Tibial nerve (tissue), 4 donors: Measurements from ENCODE around the gene VWC2L. TPM values are rescaled to one million over a fixed set of nuclear protein-coding genes. Genes with fewer than 3 reads are reported as not detected.

Experiments
- DNase-seq, 2 donors: peaks; one replicate each; pipeline ENCODE4 v3.0.0-alpha.2; 2019; ENCODE audit warnings: low spot score in 2 of 2
- H3K27ac ChIP-seq, 4 donors: fragments of 200-600 bp; sonication (generic) in 3 of 4; one replicate each; pipeline ENCODE4 v1.5.1; 2017 to 2019; ENCODE audit warnings: mild to moderate bottlenecking in 1 of 4
- H3K27me3 ChIP-seq, 2 donors: fragments of 200-600 bp; sonication (generic) in 1 of 2; one replicate each; pipeline versions ENCODE4 v1.5.1 to v1.6.0; 2017 to 2019
- H3K36me3 ChIP-seq, 3 donors: fragments of 200-600 bp; sonication (generic); one replicate each; pipeline ENCODE4 v1.5.1; 2018 to 2019
- H3K4me1 ChIP-seq, 4 donors: fragments of 200-600 bp; sonication (generic) in 3 of 4; one replicate each; pipeline ENCODE4 v1.5.1; 2017 to 2019
- H3K4me3 ChIP-seq, 4 donors: fragments of 200-600 bp; sonication (generic) in 3 of 4; one replicate each; pipeline ENCODE4 v1.5.1; 2017 to 2019; ENCODE audit warnings: mild to moderate bottlenecking in 1 of 4, moderate library complexity in 1 of 4
- H3K9me3 ChIP-seq, 4 donors: fragments of 200-600 bp; sonication (generic) in 3 of 4; one replicate each; pipeline ENCODE4 v1.5.1; 2017 to 2019
- EP300 ChIP-seq, 2 donors: sonication (generic); formaldehyde crosslinking; IDR thresholded peaks; one replicate each; pipeline ENCODE4 v1.6.1; 2017; ENCODE audit warnings: antibody characterized with exemption in 2 of 2, mild to moderate bottlenecking in 1 of 2
- POLR2A ChIP-seq, 2 donors: fragments of 450-650 bp; IDR thresholded peaks; one replicate each; pipeline ENCODE4 v1.6.1; 2017; ENCODE audit warnings: antibody characterized with exemption in 2 of 2, mild to moderate bottlenecking in 2 of 2, moderate library complexity in 2 of 2
- WGBS, 2 donors: methylation state at CpG; one replicate each; pipeline ENCODE4 v1.1.5; 2018; 5-methylcytosine and 5-hydroxymethylcytosine counted together
- total RNA-seq, 4 donors: library from RNA; depleted of rRNA; stranded (reverse); fragments of >200 nt; gene quantifications; one replicate each; pipeline ENCODE4 v1.1.0, GENCODE V29; 2016
- TF ChIP-seq, protein P1 (sequence below), 5 experiments: fragments of 200-600 bp in 3 of 5; fragments of 450-650 bp in 2 of 5; sonication (generic) in 3 of 5; IDR thresholded peaks; one replicate each; pipeline ENCODE4 v1.5.1; 2016 to 2019; ENCODE audit warnings: antibody characterized with exemption in 5 of 5, mild to moderate bottlenecking in 3 of 5, moderate library complexity in 2 of 5

Gene VWC2L
- total RNA-seq, 4 donors from 2014 or later, result not detected

DNA sequence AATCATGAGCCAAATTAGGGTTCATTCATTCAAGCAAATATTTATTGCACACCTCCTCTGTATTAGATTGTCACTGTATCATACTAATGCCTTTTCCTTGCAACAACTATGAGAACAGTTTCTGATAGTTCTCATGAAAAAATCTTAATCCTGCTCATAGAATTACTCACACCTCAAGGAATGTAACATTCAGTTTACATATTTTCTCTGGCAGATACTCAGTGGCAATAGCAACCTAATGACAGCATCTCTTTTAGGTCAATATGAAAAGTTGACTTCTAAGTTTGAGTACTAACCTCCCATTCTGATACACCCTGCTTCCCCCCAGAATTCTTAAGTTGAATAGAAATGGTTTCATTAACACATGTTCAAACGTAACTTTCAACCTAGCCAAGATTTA is 132.0 kb downstream of the VWC2L start:
- no peak overlapping the region for H3K4me3 ChIP-seq
- TF ChIP-seq POLR2A (IDR thresholded peaks at IDR 0.05) (no peak), EP300 (IDR thresholded peaks at IDR 0.05) (no peak)
- TF ChIP-seq, protein P1, sequence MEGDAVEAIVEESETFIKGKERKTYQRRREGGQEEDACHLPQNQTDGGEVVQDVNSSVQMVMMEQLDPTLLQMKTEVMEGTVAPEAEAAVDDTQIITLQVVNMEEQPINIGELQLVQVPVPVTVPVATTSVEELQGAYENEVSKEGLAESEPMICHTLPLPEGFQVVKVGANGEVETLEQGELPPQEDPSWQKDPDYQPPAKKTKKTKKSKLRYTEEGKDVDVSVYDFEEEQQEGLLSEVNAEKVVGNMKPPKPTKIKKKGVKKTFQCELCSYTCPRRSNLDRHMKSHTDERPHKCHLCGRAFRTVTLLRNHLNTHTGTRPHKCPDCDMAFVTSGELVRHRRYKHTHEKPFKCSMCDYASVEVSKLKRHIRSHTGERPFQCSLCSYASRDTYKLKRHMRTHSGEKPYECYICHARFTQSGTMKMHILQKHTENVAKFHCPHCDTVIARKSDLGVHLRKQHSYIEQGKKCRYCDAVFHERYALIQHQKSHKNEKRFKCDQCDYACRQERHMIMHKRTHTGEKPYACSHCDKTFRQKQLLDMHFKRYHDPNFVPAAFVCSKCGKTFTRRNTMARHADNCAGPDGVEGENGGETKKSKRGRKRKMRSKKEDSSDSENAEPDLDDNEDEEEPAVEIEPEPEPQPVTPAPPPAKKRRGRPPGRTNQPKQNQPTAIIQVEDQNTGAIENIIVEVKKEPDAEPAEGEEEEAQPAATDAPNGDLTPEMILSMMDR (IDR thresholded peaks at IDR 0.05), result no peak
- H3K27ac ChIP-seq, result no peak overlapping the region
- H3K9me3 ChIP-seq, result no peaks in the 10 kb centered on the region
- 65% methylated on average over 1 of the region's 1 CpG for WGBS, 2 donors
- DNase-seq, result no peak
- peaks cover 0 to 6% (median 0%) of the 10 kb centered on the region in 4 donors for H3K4me1 ChIP-seq
- H3K36me3 ChIP-seq, result no peaks in the 10 kb centered on the region
- H3K27me3 ChIP-seq, result no peaks in the 10 kb centered on the region

- Histone ChIP-seq H3K36me3 (no peaks in the 10 kb centered on the region), H3K9me3 (no peaks in the 10 kb centered on the region), H3K4me3 (no peak overlapping the region), H3K27ac (no peak overlapping the region), H3K4me1 (peaks cover 0 to 6% (median 0%) of the 10 kb centered on the region in 4 donors), H3K27me3 (no peaks in the 10 kb centered on the region)
- DNase-seq, result no peak
- TF ChIP-seq, protein P1 (IDR thresholded peaks at IDR 0.05), result no peak
- no peak for TF ChIP-seq EP300 (IDR thresholded peaks at IDR 0.05)
- TF ChIP-seq POLR2A (IDR thresholded peaks at IDR 0.05), result no peak
- 60 to 63% methylated on average over 2 of the region's 2 CpGs for WGBS, 2 donors
These were observed 132.6 kb downstream of the VWC2L start for GRCh38 chr2:214543386-214543955.

GRCh38 chr2:214545898-214546542 is 135.2 kb downstream of the VWC2L start:
- Histone ChIP-seq H3K4me3 (no peak overlapping the region), H3K9me3 (no peaks in the 10 kb centered on the region), H3K4me1 (peaks cover 0 to 6% (median 0%) of the 10 kb centered on the region in 4 donors), H3K27me3 (no peaks in the 10 kb centered on the region), H3K27ac (no peak overlapping the region), H3K36me3 (no peaks in the 10 kb centered on the region)
- no peak for TF ChIP-seq POLR2A (IDR thresholded peaks at IDR 0.05)
- TF ChIP-seq EP300 (IDR thresholded peaks at IDR 0.05), result no peak
- TF ChIP-seq, protein P1 (IDR thresholded peaks at IDR 0.05), result no peak
- no peak for DNase-seq
- 38 to 44% methylated on average over 1 of the region's 1 CpG for WGBS, 2 donors

- Histone ChIP-seq H3K4me3 (no peak overlapping the region), H3K27ac (no peak overlapping the region), H3K27me3 (no peaks in the 10 kb centered on the region), H3K4me1 (no peaks in the 10 kb centered on the region), H3K9me3 (no peaks in the 10 kb centered on the region), H3K36me3 (no peaks in the 10 kb centered on the region)
- no peak for DNase-seq
- 47 to 72% methylated on average over 3 of the region's 3 CpGs for WGBS, 2 donors
- TF ChIP-seq EP300 (IDR thresholded peaks at IDR 0.05), result no peak
- TF ChIP-seq, protein P1 (IDR thresholded peaks at IDR 0.05), result no peak
- TF ChIP-seq POLR2A (IDR thresholded peaks at IDR 0.05), result no peak
These were observed 137.1 kb downstream of the VWC2L start for GRCh38 chr2:214547931-214548330.

DNA sequence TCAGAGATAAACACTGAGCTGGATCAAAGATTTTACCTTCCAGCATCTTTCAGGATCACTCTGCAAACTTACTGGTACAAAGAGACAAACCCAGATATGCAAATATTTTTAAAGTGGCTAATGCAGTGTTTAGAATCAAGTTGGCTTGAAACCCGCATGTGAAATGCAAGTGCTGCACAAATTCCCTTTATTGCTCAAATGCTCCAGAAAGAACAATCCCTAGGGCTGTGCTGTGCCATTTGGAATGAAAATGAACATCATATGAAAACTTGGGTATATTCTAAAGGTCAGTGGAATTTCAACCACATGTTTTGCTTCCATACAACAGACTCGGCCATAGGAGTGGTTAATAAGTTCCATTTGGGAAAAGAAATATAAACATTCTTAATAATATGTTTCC is 139.1 kb downstream of the VWC2L start:
- H3K4me1 ChIP-seq, result no peaks in the 10 kb centered on the region
- DNase-seq, result no peak
- WGBS, 2 donors, result 28 to 32% methylated on average over 2 of the region's 2 CpGs
- TF ChIP-seq EP300 (IDR thresholded peaks at IDR 0.05), result no peak
- no peaks in the 10 kb centered on the region for H3K9me3 ChIP-seq
- H3K4me3 ChIP-seq, result no peak overlapping the region
- H3K27ac ChIP-seq, result no peak overlapping the region
- H3K36me3 ChIP-seq, result no peaks in the 10 kb centered on the region
- H3K27me3 ChIP-seq, result no peaks in the 10 kb centered on the region
